Type B pancreatic cell (in vitro differentiated cells): ENCODE results near the gene CENPF. TPM values are rescaled to one million over a fixed set of nuclear protein-coding genes. Genes with fewer than 3 reads are reported as not detected.

ENCODE experiments used
- DNase-seq: peaks from one replicate; pipeline ENCODE4 v3.0.0; 2021; ENCODE audit warnings: mixed read lengths; ENCODE audit not compliant: unreplicated experiment; ENCODE audit errors: extremely low spot score
- H3K27ac Mint-ChIP-seq: 2 replicates; pipeline ENCODE4 v1.8.0; 2021; ENCODE audit warnings: mild to moderate bottlenecking, mixed read lengths
- H3K27me3 Mint-ChIP-seq: 2 replicates; pipeline ENCODE4 v1.8.0; 2021; ENCODE audit warnings: mixed read lengths
- H3K36me3 Mint-ChIP-seq: 2 replicates; pipeline ENCODE4 v1.8.0; 2021; ENCODE audit warnings: mixed read lengths
- H3K4me1 Mint-ChIP-seq: one replicate; pipeline ENCODE4 v1.8.0; 2021; ENCODE audit warnings: mixed read lengths; ENCODE audit not compliant: unreplicated experiment
- H3K4me3 Mint-ChIP-seq: 2 replicates; pipeline ENCODE4 v1.8.0; 2021; ENCODE audit warnings: mild to moderate bottlenecking, mixed read lengths
- H3K9me3 Mint-ChIP-seq: 2 replicates; pipeline ENCODE4 v1.8.0; 2021; ENCODE audit warnings: mixed read lengths
- CTCF ChIP-seq: fragments of 200-600 bp; sonication (generic); conservative IDR thresholded peaks from 2 replicates; pipeline ENCODE4 v1.5.0; 2021; ENCODE audit warnings: antibody characterized with exemption, mild to moderate bottlenecking
- total RNA-seq: library from RNA; stranded (reverse); gene quantifications from 2 replicates; pipeline ENCODE4 v1.2.1, GENCODE V29; 2021; ENCODE audit warnings: low replicate concordance

CENPF gene
- total RNA-seq, 1 donor from 2014 or later: 141 TPM

GRCh38 chr1:214615109-214615508, 12.1 kb downstream of the CENPF start:
- no peaks in the 10 kb centered on the region for H3K4me1 Mint-ChIP-seq
- no peaks in the 10 kb centered on the region for H3K27me3 Mint-ChIP-seq
- H3K9me3 Mint-ChIP-seq: no peaks in the 10 kb centered on the region
- no peak overlapping the region for H3K27ac Mint-ChIP-seq
- peaks cover 22% of the 10 kb centered on the region for H3K36me3 Mint-ChIP-seq
- no peak for TF ChIP-seq CTCF
- no peak overlapping the region for H3K4me3 Mint-ChIP-seq
- no peak for DNase-seq

DNA sequence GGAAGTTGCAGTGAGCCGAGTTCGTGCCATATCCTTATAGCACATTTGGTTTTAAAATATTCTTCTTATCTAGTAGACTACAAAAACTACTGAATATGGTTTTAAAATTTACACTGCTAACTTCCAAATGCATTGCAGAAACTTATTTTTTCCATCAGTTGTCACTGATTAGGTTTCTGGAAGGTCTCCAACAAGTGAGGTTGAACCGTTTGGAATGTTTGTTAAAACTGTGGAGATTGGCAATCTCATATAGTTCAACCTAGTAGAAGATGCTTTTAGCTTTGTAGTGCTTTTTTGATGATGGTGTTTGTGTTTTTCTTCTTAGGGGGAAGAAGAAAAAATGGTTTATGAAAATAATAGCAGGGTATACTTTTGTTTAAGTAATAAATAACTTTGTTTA, 12.9 kb downstream of the CENPF start:
- DNase-seq: no peak
- H3K9me3 Mint-ChIP-seq: no peaks in the 10 kb centered on the region
- H3K4me3 Mint-ChIP-seq: no peak overlapping the region
- H3K36me3 Mint-ChIP-seq: peaks cover 17% of the 10 kb centered on the region
- no peaks in the 10 kb centered on the region for H3K27me3 Mint-ChIP-seq
- H3K27ac Mint-ChIP-seq: no peak overlapping the region
- no peak for TF ChIP-seq CTCF
- H3K4me1 Mint-ChIP-seq: no peaks in the 10 kb centered on the region

DNA sequence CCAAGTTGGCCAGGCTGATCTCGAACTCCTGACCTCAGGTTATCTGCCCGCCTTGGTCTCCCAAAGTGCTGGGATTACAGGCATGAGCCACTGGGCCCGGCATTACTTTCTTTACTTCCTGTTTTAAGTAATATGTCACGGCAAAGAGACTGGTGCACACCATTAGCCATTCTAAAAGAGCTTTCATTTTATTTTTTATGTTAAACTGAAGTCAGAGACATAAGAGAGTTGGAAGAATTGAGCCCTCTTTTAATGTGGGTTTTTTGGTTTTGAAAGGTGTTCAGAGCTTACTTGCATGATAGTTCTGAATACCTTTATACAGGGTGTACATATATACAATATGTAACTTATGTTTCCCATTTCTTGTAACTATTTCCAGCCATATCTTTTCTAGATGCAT, 14.3 kb downstream of the CENPF start:
- no peak for TF ChIP-seq CTCF
- Mint-ChIP-seq H3K27me3 (no peaks in the 10 kb centered on the region), H3K4me3 (no peak overlapping the region), H3K4me1 (no peaks in the 10 kb centered on the region), H3K9me3 (no peaks in the 10 kb centered on the region), H3K36me3 (peaks cover 22% of the 10 kb centered on the region), H3K27ac (no peak overlapping the region)
- no peak for DNase-seq

DNA sequence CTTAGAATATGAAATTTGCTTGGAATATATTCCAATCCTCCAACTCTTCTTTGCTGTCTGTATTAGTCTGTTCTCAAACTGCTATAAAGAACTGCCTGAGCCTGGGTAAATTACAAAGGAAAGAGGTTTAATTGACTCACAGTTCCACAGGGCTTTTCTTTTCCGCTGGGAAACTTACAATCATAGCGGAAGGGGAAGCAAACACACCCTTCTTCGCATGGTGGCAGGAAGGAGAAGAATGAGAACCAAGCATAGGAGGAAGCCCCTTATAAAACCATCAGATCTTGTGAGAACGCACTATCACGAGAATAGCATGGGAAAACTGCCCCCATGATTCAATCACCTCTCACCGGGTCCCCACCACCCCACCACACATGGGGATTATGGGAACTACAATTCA, 14.8 kb downstream of the CENPF start:
- no peaks in the 10 kb centered on the region for H3K27me3 Mint-ChIP-seq
- no peak overlapping the region for H3K4me3 Mint-ChIP-seq
- TF ChIP-seq CTCF: no peak
- no peaks in the 10 kb centered on the region for H3K4me1 Mint-ChIP-seq
- no peaks in the 10 kb centered on the region for H3K9me3 Mint-ChIP-seq
- H3K36me3 Mint-ChIP-seq: peaks cover 22% of the 10 kb centered on the region
- no peak for DNase-seq
- no peak overlapping the region for H3K27ac Mint-ChIP-seq

- Mint-ChIP-seq H3K36me3 (peaks cover 34% of the 10 kb centered on the region), H3K27me3 (no peaks in the 10 kb centered on the region), H3K4me1 (no peaks in the 10 kb centered on the region), H3K27ac (no peak overlapping the region), H3K4me3 (no peak overlapping the region), H3K9me3 (no peaks in the 10 kb centered on the region)
- no peak for DNase-seq
- TF ChIP-seq CTCF: no peak
Measured at GRCh38 chr1:214621236-214621635, 18.2 kb downstream of the CENPF start.

GRCh38 chr1:214623430-214623829, 20.4 kb downstream of the CENPF start:
- H3K4me3 Mint-ChIP-seq: no peak overlapping the region
- no peaks in the 10 kb centered on the region for H3K27me3 Mint-ChIP-seq
- no peak overlapping the region for H3K27ac Mint-ChIP-seq
- DNase-seq: no peak
- no peak for TF ChIP-seq CTCF
- H3K9me3 Mint-ChIP-seq: no peaks in the 10 kb centered on the region
- peaks cover 32% of the 10 kb centered on the region for H3K36me3 Mint-ChIP-seq
- no peaks in the 10 kb centered on the region for H3K4me1 Mint-ChIP-seq
